HepG2 (cell line): ENCODE data around the gene DUSP2. TPM values are rescaled to one million over a fixed set of nuclear protein-coding genes. Genes with fewer than 3 reads are reported as not detected.

Experiments used
- ATAC-seq: fragments of 200-7000 bp; cut with Tn5 transposase; 3 replicates; pipeline ENCODE4 v1.9.1; 2020; ENCODE audit warnings: mild to moderate bottlenecking, moderate library complexity
- BruUV-seq: library from RNA; stranded (reverse); fragments of 400-500 nt; replicated peaks from 2 replicates; lab custom pipeline; 2021; lab: Mats Ljungman, UMichigan
- CTCF ChIA-PET: fragments of 300-600 bp; formaldehyde crosslinking; extraction: SDS; loops from one replicate; lab custom pipeline; 2021; ENCODE audit warnings: low total read pairs, inconsistent platforms, low intra/inter-chr PET ratio; lab: Yijun Ruan, JAX
- POLR2A ChIA-PET: fragments of 350-600 bp; sonication (Branson Sonifier 250); formaldehyde crosslinking; loops from one replicate; lab custom pipeline; 2020; ENCODE audit warnings: antibody characterized with exemption, inconsistent platforms; lab: Yijun Ruan, JAX
- DNase-seq: peaks from one replicate; pipeline ENCODE4 v3.0.0-alpha.2; 2015; ENCODE audit warnings: low spot score
- FAIRE-seq: peaks from 3 replicates; lab custom pipeline; 2011; peaks lifted over from hg19 to GRCh38; lab: Jason Lieb, UNC
- H2AFZ ChIP-seq: one replicate; pipeline ENCODE4 v1.6.1; 2011; ENCODE audit warnings: low read length, inconsistent platforms
- H3K27ac ChIP-seq: fragments of 300-600 bp; 3 replicates; pipeline ENCODE4 v1.8.0; 2011; ENCODE audit warnings: mixed run types, mild to moderate bottlenecking, mixed read lengths, low read length, inconsistent platforms; ENCODE audit not compliant: insufficient read depth; ENCODE audit errors: extremely low read length
- H3K27me3 ChIP-seq, 2 experiments: fragments of 200-600 bp in 1 of 2; 2 replicates in 1 of 2; 3 replicates in 1 of 2; pipeline versions ENCODE4 v1.6.0 to v1.8.0; 2011; ENCODE audit warnings: low read length in 2 of 2, mild to moderate bottlenecking in 2 of 2, moderate library complexity in 2 of 2, inconsistent platforms in 1 of 2; ENCODE audit not compliant: insufficient read depth in 2 of 2, control insufficient read depth in 1 of 2
- H3K36me3 ChIP-seq, 2 experiments: fragments of 200-600 bp in 1 of 2; replicated peaks in 1 of 2; 2 replicates in 1 of 2; 3 replicates in 1 of 2; pipeline versions ENCODE4 v1.5.1 to v1.8.0; 2011; ENCODE audit warnings: low read length in 2 of 2, inconsistent platforms in 1 of 2; ENCODE audit not compliant: insufficient read depth in 2 of 2, control insufficient read depth in 1 of 2
- H3K4me1 ChIP-seq: 2 replicates; pipeline ENCODE4 v1.5.1; 2012; ENCODE audit warnings: low read length, inconsistent platforms; ENCODE audit not compliant: insufficient read depth
- H3K4me2 ChIP-seq: 2 replicates; pipeline ENCODE4 v1.6.0; 2011; ENCODE audit warnings: low read depth, low read length, inconsistent platforms
- H3K4me3 ChIP-seq, 3 experiments: fragments of 200-600 bp in 1 of 3; sonication (generic), shearing (Covaris generic) in 1 of 3; replicated peaks in 1 of 3; 2 replicates each; pipeline ENCODE4 v1.5.1; 2011 to 2016; ENCODE audit warnings: low read length in 3 of 3, inconsistent platforms in 2 of 3, low read depth in 2 of 3, mild to moderate bottlenecking in 2 of 3, control low read depth in 1 of 3, mixed read lengths in 1 of 3; ENCODE audit not compliant: insufficient read depth in 1 of 3
- H3K79me2 ChIP-seq: one replicate; pipeline ENCODE4 v1.6.1; 2011; ENCODE audit warnings: low read length, inconsistent platforms; ENCODE audit not compliant: insufficient read depth
- H3K9ac ChIP-seq: 2 replicates; pipeline ENCODE4 v1.6.0; 2011; ENCODE audit warnings: mild to moderate bottlenecking, low read depth, low read length, inconsistent platforms; ENCODE audit not compliant: insufficient read depth
- H3K9me3 ChIP-seq: 2 replicates; pipeline ENCODE4 v1.5.1; 2012; ENCODE audit warnings: mild to moderate bottlenecking, low read length
- H4K20me1 ChIP-seq: 2 replicates; pipeline ENCODE4 v1.6.0; 2011; ENCODE audit warnings: inconsistent platforms, mild to moderate bottlenecking, low read length, moderate library complexity; ENCODE audit not compliant: insufficient read depth
- AFF4 ChIP-seq: sonication (generic); formaldehyde crosslinking; IDR thresholded peaks from 2 replicates; pipeline ENCODE4 v1.4.0; 2020; ENCODE audit warnings: missing genetic modification reagents
- ZNF235 ChIP-seq: sonication (generic); formaldehyde crosslinking; IDR thresholded peaks from 2 replicates; pipeline ENCODE4 v1.8.1; 2023; ENCODE audit warnings: mild to moderate bottlenecking, missing genetic modification reagents, borderline replicate concordance
- ZNF784 ChIP-seq: sonication (generic); formaldehyde crosslinking; IDR thresholded peaks from 2 replicates; pipeline ENCODE4 v1.5.1; 2020; ENCODE audit warnings: missing genetic modification reagents, mild to moderate bottlenecking, borderline replicate concordance
- WGBS: methylation state at CpG from one replicate; pipeline ENCODE4 v1.1.6; 2017; ENCODE audit warnings: low lambda C conversion rate; 5-methylcytosine and 5-hydroxymethylcytosine counted together
- in situ Hi-C: cut with HindIII; loops from 2 replicates; pipeline ENCODE4 v1.10.0; 2017; ENCODE audit warnings: low pct_unique_long_range_greater_than_20kb; ENCODE audit not compliant: extremely low pct_ligation_motif_present
- intact Hi-C: fragments of 100-400 bp; cut with micrococcal nuclease; formaldehyde crosslinking; loops from one replicate; pipeline ENCODE4 v1.10.0; 2022; ENCODE audit not compliant: unreplicated experiment
- polyA plus RNA-seq, 8 experiments: library from polyadenylated mRNA; depleted of rRNA in 3 of 8; stranded (reverse) in 7 of 8; unstranded in 1 of 8; fragments of >200 nt; fragmentation: Illumina TruSeq in 4 of 8; extraction: Trizol in 4 of 8; gene quantifications; 2 replicates each; pipeline versions ENCODE4 v1.2.1 to v1.2.3, GENCODE V29; 2011 to 2016; ENCODE audit warnings: low read depth in 4 of 8, missing spikeins in 1 of 8, mixed read lengths in 1 of 8; ENCODE audit not compliant: insufficient read depth in 1 of 8
- total RNA-seq, 5 experiments: library from RNA; depleted of rRNA; stranded (reverse); fragments of >200 nt; fragmentation: Illumina TruSeq; extraction: Trizol; gene quantifications; 2 replicates each; pipeline ENCODE4 v1.2.3, GENCODE V29; 2016; ENCODE audit warnings: low read depth in 1 of 5

The DUSP2 gene
- total and polyA plus RNA-seq, 2 of the 13 experiments (the other 11 are each of a cell fraction or from before 2014, with no cell fraction given): not detected

- TF ChIP-seq AFF4: no peak
Observed at GRCh38 chr2:96105152-96105915, 39.9 kb downstream of the DUSP2 start (continued).

GRCh38 chr2:96104487-96104861 is 40.8 kb downstream of the DUSP2 start:
- ChIA-PET CTCF (no interaction called here), POLR2A (no interaction called here)
- in situ Hi-C loops (loop anchor here (25.0 kb wide), 2 partner anchors 92 to 267 kb away; no protein-coding TSS in a partner anchor), intact Hi-C loops (no loop called here)
- no peak for TF ChIP-seq ZNF784 (CRISPR knock-in tag)
- TF ChIP-seq ZNF235 (CRISPR knock-in tag): no peak
- no TSS peak for BruUV-seq
- no peak for FAIRE-seq
- peaks cover 5 to 11% of the 10 kb centered on the region in 2 experiments; a peak in 1 of 5 replicates for H3K27me3 ChIP-seq
- H2AFZ ChIP-seq: no peak overlapping the region
- H3K9ac ChIP-seq: no peak overlapping the region
- no peaks in the 10 kb centered on the region for H4K20me1 ChIP-seq
- H3K9me3 ChIP-seq: no peaks in the 10 kb centered on the region
- no peak for DNase-seq
- no peaks in the 10 kb centered on the region for H3K79me2 ChIP-seq
- no peak overlapping the region for H3K27ac ChIP-seq
- H3K4me1 ChIP-seq: peaks cover 24% of the 10 kb centered on the region
- no peaks in the 10 kb centered on the region for H3K36me3 ChIP-seq
- 23% methylated on average over 5 of the region's 6 CpGs for WGBS
- no peak overlapping the region for H3K4me2 ChIP-seq
- H3K4me3 ChIP-seq: no peak overlapping the region
- no peak for ATAC-seq
